Gastroesophageal sphincter (tissue), 4 donors: Measurements from ENCODE around the gene DRGX. TPM values are rescaled to one million over a fixed set of nuclear protein-coding genes. Genes with fewer than 3 reads are reported as not detected.

Experiments
- ATAC-seq: fragments of 150-250 bp; one replicate; pipeline ENCODE4 v1.9.1; 2016; ENCODE audit warnings: mild to moderate bottlenecking, moderate library complexity
- H3K27ac ChIP-seq, 4 donors: fragments of 200-600 bp; sonication (generic) in 3 of 4; 1 replicate in 3 of 4; 2 replicates in 1 of 4; pipeline ENCODE4 v1.5.1; 2016 to 2019
- H3K27me3 ChIP-seq: fragments of 200-600 bp; sonication (generic); one replicate; pipeline ENCODE4 v1.5.1; 2019
- H3K36me3 ChIP-seq, 2 donors: fragments of 200-600 bp; sonication (generic); one replicate each; pipeline ENCODE4 v1.5.1; 2019; ENCODE audit warnings: control low read depth in 1 of 2
- H3K4me1 ChIP-seq, 3 donors: fragments of 200-600 bp; sonication (generic); 1 replicate in 2 of 3; 2 replicates in 1 of 3; pipeline ENCODE4 v1.5.1; 2016 to 2019; ENCODE audit warnings: control low read depth in 2 of 3
- H3K4me3 ChIP-seq, 2 donors: fragments of 200-600 bp; sonication (generic); one replicate each; pipeline ENCODE4 v1.5.1; 2019; ENCODE audit warnings: mild to moderate bottlenecking in 1 of 2, moderate library complexity in 1 of 2
- H3K9me3 ChIP-seq, 3 donors: fragments of 200-600 bp; sonication (generic); one replicate each; pipeline ENCODE4 v1.5.1; 2017 to 2019; ENCODE audit warnings: control low read depth in 2 of 3
- CTCF ChIP-seq, 4 experiments: fragments of 200-600 bp in 2 of 4; fragments of 450-650 bp in 2 of 4; sonication (generic) in 1 of 4; IDR thresholded peaks; one replicate each; pipeline ENCODE4 v1.5.1; 2017 to 2019; ENCODE audit warnings: antibody characterized with exemption in 4 of 4, mild to moderate bottlenecking in 2 of 4, moderate library complexity in 2 of 4
- EP300 ChIP-seq: sonication (generic); formaldehyde crosslinking; IDR thresholded peaks from one replicate; pipeline ENCODE4 v1.6.1; 2017; ENCODE audit warnings: antibody characterized with exemption, mild to moderate bottlenecking
- POLR2A ChIP-seq, 2 donors: fragments of 450-650 bp; IDR thresholded peaks; one replicate each; pipeline ENCODE4 v1.6.1; 2017; ENCODE audit warnings: antibody characterized with exemption in 2 of 2, mild to moderate bottlenecking in 2 of 2, moderate library complexity in 1 of 2
- POLR2AphosphoS5 ChIP-seq: sonication (generic); formaldehyde crosslinking; IDR thresholded peaks from one replicate; pipeline ENCODE4 v1.6.1; 2017; ENCODE audit warnings: antibody characterized with exemption
- WGBS, 2 donors: methylation state at CpG; one replicate each; pipeline ENCODE4 v1.1.5; 2018; ENCODE audit warnings: low coverage in 1 of 2; 5-methylcytosine and 5-hydroxymethylcytosine counted together
- total RNA-seq, 4 donors: library from RNA; depleted of rRNA; stranded (reverse); fragments of >200 nt; gene quantifications; one replicate each; pipeline ENCODE4 v1.1.0, GENCODE V29; 2016

The DRGX gene
- total RNA-seq, 4 donors from 2014 or later, result not detected

GRCh38 chr10:49331431-49331830, 64.5 kb downstream of the DRGX start:
- H3K4me3 ChIP-seq, result no peak overlapping the region
- H3K9me3 ChIP-seq, result no peaks in the 10 kb centered on the region
- H3K27ac ChIP-seq, result no peak overlapping the region
- no peaks in the 10 kb centered on the region for H3K27me3 ChIP-seq
- TF ChIP-seq POLR2AphosphoS5 (no peak), POLR2A (IDR thresholded peaks at IDR 0.05) (no peak), EP300 (no peak), CTCF (IDR thresholded peaks at IDR 0.05) (no peak)
- 80% methylated on average over 2 of the region's 3 CpGs; no CpG with 5 or more reads in 1 of the 2 donors for WGBS, 2 donors
- ATAC-seq, result no peak
- H3K36me3 ChIP-seq, result no peaks in the 10 kb centered on the region
- H3K4me1 ChIP-seq, result no peaks in the 10 kb centered on the region

GRCh38 chr10:49330127-49330665, 65.7 kb downstream of the DRGX start:
- Histone ChIP-seq H3K4me3 (no peak overlapping the region), H3K27ac (no peak overlapping the region), H3K36me3 (no peaks in the 10 kb centered on the region), H3K27me3 (no peaks in the 10 kb centered on the region), H3K4me1 (no peaks in the 10 kb centered on the region), H3K9me3 (no peaks in the 10 kb centered on the region)
- TF ChIP-seq CTCF (IDR thresholded peaks at IDR 0.05) (no peak), POLR2AphosphoS5 (no peak), POLR2A (IDR thresholded peaks at IDR 0.05) (no peak), EP300 (no peak)
- no peak for ATAC-seq
- 94% methylated on average over 5 of the region's 5 CpGs; no CpG with 5 or more reads in 1 of the 2 donors for WGBS, 2 donors

GRCh38 chr10:49329146-49329505, 66.8 kb downstream of the DRGX start:
- Histone ChIP-seq H3K27me3 (no peaks in the 10 kb centered on the region), H3K36me3 (no peaks in the 10 kb centered on the region), H3K27ac (no peak overlapping the region), H3K4me1 (no peaks in the 10 kb centered on the region), H3K9me3 (no peaks in the 10 kb centered on the region), H3K4me3 (no peak overlapping the region)
- no peak for ATAC-seq
- TF ChIP-seq POLR2AphosphoS5 (no peak), EP300 (no peak)
- 72 to 76% methylated on average over 4 of the region's 4 CpGs for WGBS, 2 donors

- Histone ChIP-seq H3K27me3 (no peaks in the 10 kb centered on the region), H3K36me3 (no peaks in the 10 kb centered on the region), H3K27ac (no peak overlapping the region), H3K4me3 (no peak overlapping the region), H3K4me1 (no peaks in the 10 kb centered on the region), H3K9me3 (no peaks in the 10 kb centered on the region)
- WGBS, 2 donors, result 71 to 100% methylated on average over 3 to 6 of the region's 9 CpGs
- TF ChIP-seq POLR2A (IDR thresholded peaks at IDR 0.05), result no peak
- TF ChIP-seq POLR2AphosphoS5, result no peak
- no peak for TF ChIP-seq EP300
- ATAC-seq, result no peak
Measured at GRCh38 chr10:49328401-49329145, 67.3 kb downstream of the DRGX start.

- WGBS, 2 donors, result 80 to 92% methylated on average over 5 to 7 of the region's 8 CpGs
- H3K4me3 ChIP-seq, result no peak overlapping the region
- TF ChIP-seq CTCF (IDR thresholded peaks at IDR 0.05) (no peak), POLR2AphosphoS5 (no peak), POLR2A (IDR thresholded peaks at IDR 0.05) (no peak), EP300 (no peak)
- no peak overlapping the region for H3K27ac ChIP-seq
- H3K4me1 ChIP-seq, result no peaks in the 10 kb centered on the region
- no peak for ATAC-seq
- no peaks in the 10 kb centered on the region for H3K36me3 ChIP-seq
- H3K9me3 ChIP-seq, result no peaks in the 10 kb centered on the region
- H3K27me3 ChIP-seq, result no peaks in the 10 kb centered on the region
Measured at GRCh38 chr10:49327036-49327813, 68.7 kb downstream of the DRGX start.
